HepG2 (cell line): Measurements from ENCODE around the gene FAHD2A. TPM values are rescaled to one million over a fixed set of nuclear protein-coding genes. Genes with fewer than 3 reads are reported as not detected.

Experiments used
- EED ChIP-seq: sonication (generic); formaldehyde crosslinking; IDR thresholded peaks from 2 replicates; pipeline ENCODE4 v1.5.0; 2020; ENCODE audit warnings: mild to moderate bottlenecking, missing genetic modification reagents
- ESRRA ChIP-seq: sonication (generic); formaldehyde crosslinking; IDR thresholded peaks from 2 replicates; pipeline ENCODE4 v1.5.1; 2020; ENCODE audit warnings: mild to moderate bottlenecking, low read depth, missing genetic modification reagents
- FOXO1 ChIP-seq: sonication (generic); formaldehyde crosslinking; IDR thresholded peaks from 2 replicates; pipeline ENCODE4 v1.4.0; 2020; ENCODE audit warnings: missing genetic modification reagents
- FOXP4 ChIP-seq: sonication (generic); formaldehyde crosslinking; IDR thresholded peaks from 2 replicates; pipeline ENCODE4 v1.4.0; 2020; ENCODE audit warnings: missing genetic modification reagents
- HNRNPL ChIP-seq: fragments of 200-400 bp; formaldehyde crosslinking; IDR thresholded peaks from 2 replicates; pipeline ENCODE4 v1.6.1; 2017; ENCODE audit warnings: mild to moderate bottlenecking, low read depth, low read length
- IRF2 ChIP-seq: IDR thresholded peaks from 2 replicates; pipeline ENCODE4 v1.6.1; 2018; ENCODE audit warnings: missing genetic modification reagents, missing compliant biosample characterization
- KDM5B ChIP-seq: sonication (generic); formaldehyde crosslinking; IDR thresholded peaks from 2 replicates; pipeline ENCODE4 v1.4.0; 2020; ENCODE audit warnings: missing genetic modification reagents, mild to moderate bottlenecking, borderline replicate concordance
- LCORL ChIP-seq, 2 experiments: fragments of 450-650 bp in 1 of 2; sonication (generic) in 1 of 2; formaldehyde crosslinking in 1 of 2; IDR thresholded peaks; 2 replicates each; pipeline versions ENCODE4 v1.5.0 to v1.6.1; 2017 to 2020; ENCODE audit warnings: antibody characterized with exemption in 1 of 2, missing genetic modification reagents in 1 of 2
- PHB2 ChIP-seq: fragments of 450-650 bp; IDR thresholded peaks from 2 replicates; pipeline ENCODE4 v1.6.1; 2018; ENCODE audit not compliant: partially characterized antibody
- RXRA ChIP-seq: sonication (generic); formaldehyde crosslinking; IDR thresholded peaks from 2 replicates; pipeline ENCODE4 v1.5.1; 2020; ENCODE audit warnings: missing genetic modification reagents
- SRY ChIP-seq: sonication (generic); formaldehyde crosslinking; IDR thresholded peaks from 2 replicates; pipeline ENCODE4 v1.8.0; 2022; ENCODE audit warnings: mild to moderate bottlenecking, missing genetic modification reagents
- TSC22D2 ChIP-seq: sonication (generic); formaldehyde crosslinking; IDR thresholded peaks from 2 replicates; pipeline ENCODE4 v1.5.1; 2020; ENCODE audit warnings: missing genetic modification reagents, mild to moderate bottlenecking, borderline replicate concordance
- ZEB1 ChIP-seq: IDR thresholded peaks from 2 replicates; pipeline ENCODE4 v1.6.1; 2012; ENCODE audit warnings: mild to moderate bottlenecking, low read depth, inconsistent platforms; ENCODE audit not compliant: insufficient replicate concordance
- ZNF20 ChIP-seq: sonication (generic); formaldehyde crosslinking; IDR thresholded peaks from 2 replicates; pipeline ENCODE4 v1.4.0; 2020; ENCODE audit warnings: mild to moderate bottlenecking, moderate library complexity, missing genetic modification reagents
- ZNF350 ChIP-seq: sonication (generic); formaldehyde crosslinking; IDR thresholded peaks from 2 replicates; pipeline ENCODE4 v1.4.0; 2020; ENCODE audit warnings: mild to moderate bottlenecking, low read depth, missing genetic modification reagents, borderline replicate concordance
- ZNF547 ChIP-seq: sonication (generic); formaldehyde crosslinking; IDR thresholded peaks from 2 replicates; pipeline ENCODE4 v1.5.1; 2020; ENCODE audit warnings: mild to moderate bottlenecking, missing genetic modification reagents
- ZNF724P ChIP-seq: sonication (generic); formaldehyde crosslinking; IDR thresholded peaks from 2 replicates; pipeline ENCODE4 v1.8.0; 2022; ENCODE audit warnings: missing genetic modification reagents, borderline replicate concordance
- ZNF768 ChIP-seq: sonication (generic); formaldehyde crosslinking; IDR thresholded peaks from 2 replicates; pipeline ENCODE4 v1.4.0; 2020; ENCODE audit warnings: missing genetic modification reagents
- polyA plus RNA-seq, 8 experiments: library from polyadenylated mRNA; depleted of rRNA in 3 of 8; stranded (reverse) in 7 of 8; unstranded in 1 of 8; fragments of >200 nt; fragmentation: Illumina TruSeq in 4 of 8; extraction: Trizol in 4 of 8; gene quantifications; 2 replicates each; pipeline versions ENCODE4 v1.2.1 to v1.2.3, GENCODE V29; 2011 to 2016; ENCODE audit warnings: low read depth in 4 of 8, missing spikeins in 1 of 8, mixed read lengths in 1 of 8; ENCODE audit not compliant: insufficient read depth in 1 of 8
- total RNA-seq, 5 experiments: library from RNA; depleted of rRNA; stranded (reverse); fragments of >200 nt; fragmentation: Illumina TruSeq; extraction: Trizol; gene quantifications; 2 replicates each; pipeline ENCODE4 v1.2.3, GENCODE V29; 2016; ENCODE audit warnings: low read depth in 1 of 5
- TF ChIP-seq, protein P1 (sequence below): sonication (generic); formaldehyde crosslinking; IDR thresholded peaks from 2 replicates; pipeline ENCODE4 v1.8.1; 2023; ENCODE audit warnings: mild to moderate bottlenecking, missing genetic modification reagents
- TF ChIP-seq, protein P2 (sequence below): sonication (generic); formaldehyde crosslinking; IDR thresholded peaks from 2 replicates; pipeline ENCODE4 v1.8.0; 2022; ENCODE audit warnings: mild to moderate bottlenecking, missing genetic modification reagents
- TF ChIP-seq, protein P3 (sequence below): sonication (generic); formaldehyde crosslinking; IDR thresholded peaks from 2 replicates; pipeline ENCODE4 v1.8.1; 2022; ENCODE audit warnings: mild to moderate bottlenecking, missing genetic modification reagents

Gene FAHD2A
- total and polyA plus RNA-seq, 2 of the 13 experiments (the other 11 are each of a cell fraction or from before 2014, with no cell fraction given): 34.0 to 44.2 TPM

- TF ChIP-seq, protein P1, sequence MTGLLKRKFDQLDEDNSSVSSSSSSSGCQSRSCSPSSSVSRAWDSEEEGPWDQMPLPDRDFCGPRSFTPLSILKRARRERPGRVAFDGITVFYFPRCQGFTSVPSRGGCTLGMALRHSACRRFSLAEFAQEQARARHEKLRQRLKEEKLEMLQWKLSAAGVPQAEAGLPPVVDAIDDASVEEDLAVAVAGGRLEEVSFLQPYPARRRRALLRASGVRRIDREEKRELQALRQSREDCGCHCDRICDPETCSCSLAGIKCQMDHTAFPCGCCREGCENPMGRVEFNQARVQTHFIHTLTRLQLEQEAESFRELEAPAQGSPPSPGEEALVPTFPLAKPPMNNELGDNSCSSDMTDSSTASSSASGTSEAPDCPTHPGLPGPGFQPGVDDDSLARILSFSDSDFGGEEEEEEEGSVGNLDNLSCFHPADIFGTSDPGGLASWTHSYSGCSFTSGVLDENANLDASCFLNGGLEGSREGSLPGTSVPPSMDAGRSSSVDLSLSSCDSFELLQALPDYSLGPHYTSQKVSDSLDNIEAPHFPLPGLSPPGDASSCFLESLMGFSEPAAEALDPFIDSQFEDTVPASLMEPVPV (CRISPR knock-in tag): peak; percentile 35; the same call in 1 of the 2 replicates
- peak; percentile 53; the same call in 1 of the 2 replicates for TF ChIP-seq TSC22D2
- TF ChIP-seq, protein P2, sequence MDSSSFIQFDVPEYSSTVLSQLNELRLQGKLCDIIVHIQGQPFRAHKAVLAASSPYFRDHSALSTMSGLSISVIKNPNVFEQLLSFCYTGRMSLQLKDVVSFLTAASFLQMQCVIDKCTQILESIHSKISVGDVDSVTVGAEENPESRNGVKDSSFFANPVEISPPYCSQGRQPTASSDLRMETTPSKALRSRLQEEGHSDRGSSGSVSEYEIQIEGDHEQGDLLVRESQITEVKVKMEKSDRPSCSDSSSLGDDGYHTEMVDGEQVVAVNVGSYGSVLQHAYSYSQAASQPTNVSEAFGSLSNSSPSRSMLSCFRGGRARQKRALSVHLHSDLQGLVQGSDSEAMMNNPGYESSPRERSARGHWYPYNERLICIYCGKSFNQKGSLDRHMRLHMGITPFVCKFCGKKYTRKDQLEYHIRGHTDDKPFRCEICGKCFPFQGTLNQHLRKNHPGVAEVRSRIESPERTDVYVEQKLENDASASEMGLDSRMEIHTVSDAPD (CRISPR knock-in tag): 0 out of 2 replicates have a peak, but pooled peaks have one; percentile 39
- peak; percentile 43; the same call in 1 of the 2 replicates for TF ChIP-seq ZNF724P (CRISPR knock-in tag)
- 0 out of 2 replicates have a peak, but pooled peaks have one; percentile 48 for TF ChIP-seq HNRNPL
- no peak for TF ChIP-seq ZNF547 (CRISPR knock-in tag)
- TF ChIP-seq ZNF20 (CRISPR knock-in tag): peak; percentile 93; the same call in 1 of the 2 replicates
- TF ChIP-seq, protein P3, sequence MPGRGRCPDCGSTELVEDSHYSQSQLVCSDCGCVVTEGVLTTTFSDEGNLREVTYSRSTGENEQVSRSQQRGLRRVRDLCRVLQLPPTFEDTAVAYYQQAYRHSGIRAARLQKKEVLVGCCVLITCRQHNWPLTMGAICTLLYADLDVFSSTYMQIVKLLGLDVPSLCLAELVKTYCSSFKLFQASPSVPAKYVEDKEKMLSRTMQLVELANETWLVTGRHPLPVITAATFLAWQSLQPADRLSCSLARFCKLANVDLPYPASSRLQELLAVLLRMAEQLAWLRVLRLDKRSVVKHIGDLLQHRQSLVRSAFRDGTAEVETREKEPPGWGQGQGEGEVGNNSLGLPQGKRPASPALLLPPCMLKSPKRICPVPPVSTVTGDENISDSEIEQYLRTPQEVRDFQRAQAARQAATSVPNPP (CRISPR knock-in tag): 0 out of 2 replicates have a peak, but pooled peaks have one; percentile 29
- no peak for TF ChIP-seq PHB2
- no peak for TF ChIP-seq EED
- TF ChIP-seq ZNF350 (CRISPR knock-in tag): no peak
- peak; percentile 37; the same call in 1 of the 2 replicates for TF ChIP-seq FOXP4 (CRISPR knock-in tag)
- TF ChIP-seq IRF2 (CRISPR knock-in tag): 0 out of 2 replicates have a peak, but pooled peaks have one; percentile 26
- TF ChIP-seq RXRA: peak; percentile 74; the same call in 1 of the 2 replicates
- TF ChIP-seq SRY (CRISPR knock-in tag): no peak
- no peak for TF ChIP-seq LCORL (IDR thresholded peaks at IDR 0.05)
- TF ChIP-seq LCORL (CRISPR knock-in tag; IDR thresholded peaks at IDR 0.05): 0 out of 2 replicates have a peak, but pooled peaks have one; percentile 52
- peak; percentile 72; the same call in 1 of the 2 replicates for TF ChIP-seq ESRRA (CRISPR knock-in tag)
- TF ChIP-seq FOXO1: no peak
- TF ChIP-seq ZNF768 (CRISPR knock-in tag): peak; percentile 11; the same call in 1 of the 2 replicates
- peak; percentile 36 for TF ChIP-seq ZEB1
- peak; percentile 29; the same call in 1 of the 2 replicates for TF ChIP-seq KDM5B (CRISPR knock-in tag)
These were observed 10.7 kb upstream of the FAHD2A start (continued) for GRCh38 chr2:95391641-95392310.
